Fibroblast of pulmonary artery (primary cell): ENCODE measurements around the gene KEAP1.

Experiments
- DNase-seq: peaks from one replicate; pipeline ENCODE4 v3.0.0-alpha.2; 2010; ENCODE audit warnings: low read depth
- H3K4me3 ChIP-seq: replicated peaks from 2 replicates; pipeline ENCODE4 v1.5.1; 2011; ENCODE audit warnings: low read depth, mild to moderate bottlenecking, control low read depth, low read length, moderate library complexity
- TF ChIP-seq, protein P1 (sequence below): IDR thresholded peaks from 2 replicates; pipeline ENCODE4 v1.5.1; 2011; ENCODE audit warnings: mild to moderate bottlenecking, control low read depth, low read length, inconsistent platforms; ENCODE audit errors: missing control alignments

Gene KEAP1

DNA sequence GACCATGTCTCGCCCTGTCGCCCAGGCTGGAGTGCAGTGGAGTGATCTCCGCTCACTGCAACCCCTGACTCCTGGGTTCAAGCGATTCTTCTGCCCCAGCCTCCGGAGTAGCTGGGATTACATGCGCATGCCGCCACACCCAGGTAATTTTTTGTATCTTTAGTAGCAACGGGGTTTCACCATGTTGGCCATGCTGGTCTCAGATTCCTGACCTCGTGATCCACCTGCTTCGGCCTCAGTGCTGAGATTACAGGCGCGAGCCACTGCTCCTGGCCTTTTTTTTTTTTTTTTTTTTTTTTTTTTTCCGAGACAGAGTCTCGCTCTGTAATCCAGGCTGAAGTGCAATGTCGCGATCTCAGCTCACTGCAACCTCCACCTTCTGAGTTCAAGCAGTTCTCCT lies 4.9 kb upstream of the KEAP1 start:
- H3K4me3 ChIP-seq: no peak overlapping the region
- TF ChIP-seq, protein P1, sequence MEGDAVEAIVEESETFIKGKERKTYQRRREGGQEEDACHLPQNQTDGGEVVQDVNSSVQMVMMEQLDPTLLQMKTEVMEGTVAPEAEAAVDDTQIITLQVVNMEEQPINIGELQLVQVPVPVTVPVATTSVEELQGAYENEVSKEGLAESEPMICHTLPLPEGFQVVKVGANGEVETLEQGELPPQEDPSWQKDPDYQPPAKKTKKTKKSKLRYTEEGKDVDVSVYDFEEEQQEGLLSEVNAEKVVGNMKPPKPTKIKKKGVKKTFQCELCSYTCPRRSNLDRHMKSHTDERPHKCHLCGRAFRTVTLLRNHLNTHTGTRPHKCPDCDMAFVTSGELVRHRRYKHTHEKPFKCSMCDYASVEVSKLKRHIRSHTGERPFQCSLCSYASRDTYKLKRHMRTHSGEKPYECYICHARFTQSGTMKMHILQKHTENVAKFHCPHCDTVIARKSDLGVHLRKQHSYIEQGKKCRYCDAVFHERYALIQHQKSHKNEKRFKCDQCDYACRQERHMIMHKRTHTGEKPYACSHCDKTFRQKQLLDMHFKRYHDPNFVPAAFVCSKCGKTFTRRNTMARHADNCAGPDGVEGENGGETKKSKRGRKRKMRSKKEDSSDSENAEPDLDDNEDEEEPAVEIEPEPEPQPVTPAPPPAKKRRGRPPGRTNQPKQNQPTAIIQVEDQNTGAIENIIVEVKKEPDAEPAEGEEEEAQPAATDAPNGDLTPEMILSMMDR: no peak
- no peak for DNase-seq

DNA sequence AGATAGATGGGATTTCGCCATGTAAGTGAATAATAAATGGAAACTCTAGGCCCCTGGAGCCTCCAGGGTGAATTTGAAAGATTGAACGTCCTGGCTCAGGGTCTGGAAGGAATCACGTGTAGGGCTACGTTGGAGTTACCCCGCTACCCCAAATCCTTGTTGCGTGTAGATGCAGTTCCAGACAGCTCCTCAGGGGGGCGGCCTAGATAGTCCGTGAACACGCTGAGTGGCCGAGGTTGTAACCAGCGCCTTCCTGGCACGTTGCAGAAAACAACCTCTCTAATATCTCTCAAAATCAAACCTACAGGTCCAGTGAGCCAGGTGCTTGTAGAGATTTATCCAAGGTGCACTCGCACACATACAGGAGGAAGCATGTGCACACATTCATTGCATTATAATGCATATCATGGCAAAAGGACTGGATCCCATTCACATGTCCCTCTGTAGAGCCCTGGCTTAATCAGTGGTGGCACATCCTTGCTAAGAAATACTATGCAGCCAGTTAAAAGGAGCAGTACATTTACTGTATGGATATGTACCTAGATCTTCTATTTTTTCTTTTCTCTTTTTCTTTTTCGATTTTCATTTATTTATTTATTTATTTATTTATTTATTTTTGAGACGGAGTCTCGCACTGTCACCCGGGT lies 2.5 kb upstream of the KEAP1 start:
- no peak overlapping the region for H3K4me3 ChIP-seq
- TF ChIP-seq, protein P1: peak; percentile 81
- peak; percentile 72 for DNase-seq

DNA sequence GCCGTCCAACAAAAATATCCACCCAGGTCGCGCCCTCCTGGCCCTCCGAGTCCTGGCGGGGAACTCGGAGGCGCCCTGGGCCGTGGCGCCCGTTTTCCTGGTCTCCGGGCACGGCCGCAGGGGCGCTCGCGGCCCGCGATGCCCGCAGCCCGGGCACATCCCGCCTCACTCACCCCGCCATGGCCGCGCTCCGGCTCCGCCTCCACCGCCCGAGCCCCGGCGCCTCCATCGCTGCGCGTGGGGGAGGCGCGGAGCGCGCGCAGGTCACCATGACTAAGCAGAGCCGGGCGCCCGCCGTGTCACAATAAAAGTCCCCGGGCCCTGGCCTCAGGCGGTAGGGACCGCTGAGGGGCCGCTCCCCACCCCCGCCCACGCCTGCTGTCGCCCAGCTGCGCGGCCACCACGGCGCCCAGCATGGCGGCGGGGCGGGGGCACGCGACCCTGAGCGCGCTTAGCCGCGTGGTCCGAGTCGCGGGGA lies 593 bp downstream of the KEAP1 start:
- peak overlapping the region; percentile 89 for H3K4me3 ChIP-seq
- peak; percentile 90 for DNase-seq
- TF ChIP-seq, protein P1: no peak

DNA sequence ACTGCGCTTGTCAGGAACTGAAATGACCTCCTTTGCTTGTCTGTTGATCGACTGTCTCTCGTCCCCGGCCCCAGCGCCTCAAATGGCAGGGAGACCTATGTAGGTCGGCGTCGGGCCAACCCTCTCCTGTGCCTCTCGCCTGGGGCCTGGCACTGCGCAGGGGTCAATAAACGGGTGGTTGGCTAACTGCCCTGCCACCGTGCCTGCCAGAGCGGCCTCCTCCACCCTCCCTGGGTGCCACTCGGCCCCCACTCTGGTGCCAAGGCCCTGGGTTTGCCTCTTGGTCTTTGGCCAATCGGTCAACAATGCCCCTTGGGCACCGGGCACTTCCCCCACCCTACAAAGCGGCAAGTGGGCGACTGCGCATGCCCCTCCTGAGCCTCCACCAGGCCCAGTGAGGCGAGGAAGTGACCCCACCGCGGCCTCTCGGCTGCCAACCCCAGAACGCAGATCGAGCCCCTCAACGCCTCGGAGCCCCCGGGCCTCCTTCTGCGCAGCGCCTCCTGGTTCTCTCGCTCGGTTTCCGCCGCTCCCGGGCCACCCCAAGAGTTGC lies 1.1 kb downstream of the KEAP1 start:
- peak overlapping the region; percentile 89 for H3K4me3 ChIP-seq
- DNase-seq: peak; percentile 45
- TF ChIP-seq, protein P1: no peak

DNA sequence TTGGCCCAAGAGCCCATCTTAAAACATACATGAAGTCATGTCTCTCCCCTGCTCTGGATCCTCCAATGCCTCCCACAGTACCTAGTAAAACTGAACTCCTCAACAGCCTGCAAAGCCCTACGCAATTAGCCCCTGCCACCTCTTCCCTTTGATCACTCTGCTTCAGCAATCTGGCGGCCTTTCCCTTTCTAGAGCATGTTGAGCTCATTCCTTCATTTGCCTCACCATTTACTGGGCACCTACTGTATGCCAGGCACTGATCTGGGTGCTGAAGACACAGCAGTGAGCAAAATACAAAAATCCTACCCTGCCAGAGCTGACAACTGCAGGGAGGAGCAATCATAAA lies 2.9 kb downstream of the KEAP1 start:
- TF ChIP-seq, protein P1: no peak
- H3K4me3 ChIP-seq: no peak overlapping the region

DNA sequence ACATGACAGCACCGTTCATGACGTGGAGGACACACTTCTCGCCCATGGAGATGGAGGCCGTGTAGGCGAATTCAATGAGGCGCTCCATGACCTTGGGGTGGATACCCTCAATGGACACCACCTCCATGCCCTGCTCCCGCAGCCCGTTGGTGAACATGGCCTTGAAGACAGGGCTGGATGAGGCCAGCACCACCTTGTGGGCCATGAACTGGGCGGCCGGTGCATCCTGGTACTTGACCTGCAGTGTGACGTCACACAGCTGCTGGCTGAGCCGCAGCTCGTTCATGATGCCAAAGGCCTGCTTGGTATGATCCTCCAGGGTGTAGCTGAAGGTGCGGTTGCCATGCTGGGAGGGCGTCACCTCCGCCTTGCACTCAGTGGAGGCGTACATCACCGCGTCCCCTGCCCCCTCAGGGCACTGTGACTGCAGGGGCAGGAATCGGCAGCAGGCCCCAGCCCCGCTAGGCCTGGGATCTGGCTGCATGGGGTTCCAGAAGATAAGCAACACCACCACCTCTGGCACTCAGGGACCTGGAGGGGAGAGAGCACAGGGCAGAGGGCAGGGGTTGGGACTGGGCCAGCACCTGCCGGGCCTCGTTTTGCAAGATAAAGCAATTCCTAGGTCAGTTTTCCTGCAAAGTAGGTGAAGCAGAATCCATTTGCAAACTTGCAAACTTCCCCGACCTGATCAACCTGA lies 3.5 kb downstream of the KEAP1 start:
- no peak overlapping the region for H3K4me3 ChIP-seq
- TF ChIP-seq, protein P1: no peak
- no peak for DNase-seq

More for the DNA sequence above, 2.9 kb downstream of the KEAP1 start:
- no peak for DNase-seq
